ENCODE measurements around the gene AJAP1.

- no peak for TF ChIP-seq FOSL1 (IDR thresholded peaks at IDR 0.05; ENCODE audit: insufficient read depth, low read depth, low read length)
- TF ChIP-seq TCF12 (IDR thresholded peaks at IDR 0.05; ENCODE audit: low read depth, low read length) = no peak
- no peak for TF ChIP-seq YY1 (IDR thresholded peaks at IDR 0.05; ENCODE audit: low read depth, low read length)
- TF ChIP-seq, protein P1, sequence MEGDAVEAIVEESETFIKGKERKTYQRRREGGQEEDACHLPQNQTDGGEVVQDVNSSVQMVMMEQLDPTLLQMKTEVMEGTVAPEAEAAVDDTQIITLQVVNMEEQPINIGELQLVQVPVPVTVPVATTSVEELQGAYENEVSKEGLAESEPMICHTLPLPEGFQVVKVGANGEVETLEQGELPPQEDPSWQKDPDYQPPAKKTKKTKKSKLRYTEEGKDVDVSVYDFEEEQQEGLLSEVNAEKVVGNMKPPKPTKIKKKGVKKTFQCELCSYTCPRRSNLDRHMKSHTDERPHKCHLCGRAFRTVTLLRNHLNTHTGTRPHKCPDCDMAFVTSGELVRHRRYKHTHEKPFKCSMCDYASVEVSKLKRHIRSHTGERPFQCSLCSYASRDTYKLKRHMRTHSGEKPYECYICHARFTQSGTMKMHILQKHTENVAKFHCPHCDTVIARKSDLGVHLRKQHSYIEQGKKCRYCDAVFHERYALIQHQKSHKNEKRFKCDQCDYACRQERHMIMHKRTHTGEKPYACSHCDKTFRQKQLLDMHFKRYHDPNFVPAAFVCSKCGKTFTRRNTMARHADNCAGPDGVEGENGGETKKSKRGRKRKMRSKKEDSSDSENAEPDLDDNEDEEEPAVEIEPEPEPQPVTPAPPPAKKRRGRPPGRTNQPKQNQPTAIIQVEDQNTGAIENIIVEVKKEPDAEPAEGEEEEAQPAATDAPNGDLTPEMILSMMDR (IDR thresholded peaks at IDR 0.05; ENCODE audit: control extremely low read depth in 1 of 3, insufficient read depth in 1 of 3, low read depth in 1 of 3, low read length in 3 of 3) = no peak
Measured at GRCh38 chr1:4631321-4631720, 23.1 kb upstream of the AJAP1 start.

Data from H1 (cell line).